ENCODE results near the gene SCUBE2. TPM values are rescaled to one million over a fixed set of nuclear protein-coding genes. Genes with fewer than 3 reads are reported as not detected.
"Not testable (repeated sequence)": the region's sequence is repeated elsewhere in the genome, so short reads cannot be mapped to it uniquely, and the experiment has no call there.

SCUBE2 gene
- total RNA-seq, 1 donor from 2014 or later = 29.2 TPM

DNA sequence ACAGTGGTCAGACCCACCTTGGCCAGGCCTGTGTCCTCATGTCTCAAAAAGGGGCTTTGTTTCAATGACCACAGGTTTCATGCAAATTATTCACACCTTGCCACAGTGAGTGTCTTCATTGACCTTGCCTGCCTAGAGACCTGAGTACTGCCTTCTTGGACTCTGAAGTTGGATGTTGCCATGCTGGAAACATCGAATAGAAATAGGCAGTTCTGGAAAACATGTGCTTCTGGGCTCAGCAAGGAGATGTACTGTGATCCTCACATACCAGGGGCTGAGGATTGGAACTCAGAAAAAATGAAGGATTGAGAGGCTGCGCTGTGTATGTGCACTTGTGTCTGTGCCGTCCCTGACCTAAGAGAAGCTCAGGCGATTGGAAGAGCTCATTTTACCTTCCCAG is 78.0 kb downstream of the SCUBE2 start:
- DNase-seq (ENCODE audit: low spot score) = no peak

- not testable (repeated sequence) for DNase-seq (ENCODE audit: low spot score)
Observed at GRCh38 chr11:9009538-9009937, 81.9 kb downstream of the SCUBE2 start.

DNA sequence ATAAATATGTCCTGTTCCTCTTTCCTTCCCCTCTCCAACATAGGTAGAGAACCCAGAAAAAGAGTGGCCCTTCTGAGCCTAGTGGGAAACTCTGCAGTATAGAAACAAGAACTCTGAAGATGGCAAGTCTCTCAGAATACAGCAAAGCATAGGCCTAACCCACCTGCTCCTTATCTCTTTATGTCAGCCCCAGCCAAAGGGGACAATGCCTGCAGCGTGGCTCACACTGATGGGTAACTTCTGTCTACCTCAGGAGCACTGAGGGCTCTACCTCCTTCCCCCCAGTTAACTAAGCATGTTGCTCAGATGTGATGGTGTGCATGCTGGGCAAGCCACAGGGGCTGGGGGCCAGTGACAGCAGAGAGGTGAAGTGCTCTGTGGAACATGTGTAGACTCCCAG is 82.7 kb downstream of the SCUBE2 start:
- DNase-seq (ENCODE audit: low spot score) = no peak

DNA sequence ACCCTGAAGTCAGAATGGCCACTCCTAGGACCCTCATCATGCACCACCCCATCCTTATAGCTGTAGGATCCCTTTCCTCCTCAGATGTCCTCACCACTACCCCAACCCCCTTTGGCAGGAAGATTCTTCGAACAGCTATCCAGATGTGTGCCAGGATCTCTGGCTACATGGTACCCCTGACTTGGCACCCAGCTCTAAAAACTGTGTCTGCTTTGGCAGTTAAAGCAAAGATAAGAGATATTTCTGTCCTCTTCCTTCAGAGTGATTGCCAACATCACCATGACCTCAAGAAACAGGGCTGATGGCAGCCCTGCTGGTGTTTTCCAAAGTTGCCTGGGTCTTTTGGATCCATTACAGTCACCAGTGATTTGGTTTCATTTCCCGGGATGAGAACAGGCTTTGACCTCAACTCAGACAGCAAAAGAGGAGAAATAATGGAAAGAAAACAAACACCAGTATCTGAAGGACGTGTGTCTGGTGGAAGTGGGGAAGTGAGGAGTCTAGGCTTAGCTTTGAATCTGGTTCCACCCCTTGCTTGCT is 83.3 kb downstream of the SCUBE2 start:
- DNase-seq (ENCODE audit: low spot score) = no peak

GRCh38 chr11:9005087-9005486 is 86.3 kb downstream of the SCUBE2 start:
- DNase-seq (ENCODE audit: low spot score) = no peak

DNA sequence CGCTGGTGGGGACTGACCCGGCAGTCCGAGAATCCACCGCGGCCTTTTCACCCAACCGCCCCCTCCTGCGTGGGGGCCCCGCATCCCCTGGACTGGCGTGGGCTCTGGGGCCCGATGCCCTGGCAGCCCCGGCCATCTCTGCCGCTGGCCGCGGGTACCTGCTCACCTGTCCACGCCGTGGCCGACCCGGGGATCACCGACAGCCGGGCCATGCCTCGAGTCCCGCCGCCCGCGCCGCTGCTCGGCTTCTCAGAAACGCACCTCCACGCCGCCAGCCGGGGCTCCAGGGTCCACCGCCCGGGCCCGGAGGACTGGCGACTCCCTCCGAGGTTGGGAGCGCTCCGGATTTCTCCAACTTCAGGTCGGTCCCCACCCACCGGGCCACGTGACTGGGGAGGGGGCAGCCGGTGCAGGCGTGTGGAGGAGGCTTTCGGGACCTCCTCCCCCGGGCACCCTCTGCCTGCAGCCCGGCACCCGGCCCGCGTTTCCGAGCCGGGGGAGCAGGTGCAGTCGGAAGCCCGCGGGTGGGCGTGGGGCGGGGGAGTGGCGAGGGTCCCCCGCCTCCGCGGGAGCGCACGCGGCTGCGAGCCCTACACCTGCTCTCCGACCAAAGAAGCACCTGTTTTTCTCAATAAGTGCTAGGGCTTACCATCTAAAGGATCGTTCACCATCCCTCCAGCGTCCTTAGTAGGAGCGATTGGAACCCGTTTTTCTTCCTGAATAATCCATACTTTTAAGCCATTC is 87.0 kb downstream of the SCUBE2 start:
- DNase-seq (ENCODE audit: low spot score) = peak; percentile 89

DNA sequence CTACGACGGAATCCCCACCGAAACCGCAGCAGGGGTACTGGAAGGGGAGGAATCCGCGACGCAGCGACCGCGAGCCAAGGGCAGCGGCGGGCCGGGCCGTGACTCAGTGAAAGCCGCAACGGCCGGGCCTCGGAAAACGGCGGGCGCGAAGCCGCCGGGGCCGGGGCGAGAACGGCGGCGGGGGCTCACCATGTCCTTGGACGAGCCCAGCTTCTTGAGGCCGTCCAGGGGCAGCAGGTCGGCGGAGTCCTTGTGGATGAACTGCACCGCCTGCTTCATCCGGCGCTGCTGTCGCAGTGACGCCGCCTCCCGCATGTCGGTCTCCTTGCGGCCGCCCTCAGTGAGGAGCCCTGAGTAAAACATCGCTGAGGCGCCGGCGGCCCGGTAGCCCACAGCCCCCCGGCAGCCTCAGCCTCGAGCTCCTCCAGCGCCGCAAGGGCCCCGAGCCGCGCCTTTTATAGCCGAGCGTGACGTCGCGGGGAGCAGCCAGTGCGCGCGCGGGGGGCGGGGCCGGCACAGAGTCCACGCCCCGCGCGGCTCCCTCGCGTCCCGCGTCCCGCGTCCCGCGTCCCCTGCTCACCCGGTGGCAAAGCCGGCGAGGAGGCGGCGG is 87.7 kb downstream of the SCUBE2 start, which contains the start of gene NRIP3:
NRIP3 (minus strand) TSS at position 429 of the 610 bp plus-strand sequence; CDS start at position 363, 66 bp downstream.
- peak; percentile 93 for DNase-seq (ENCODE audit: low spot score)

- no peak for DNase-seq (ENCODE audit: low spot score)
Observed at GRCh38 chr11:9002920-9003572, 88.4 kb downstream of the SCUBE2 start.

DNA sequence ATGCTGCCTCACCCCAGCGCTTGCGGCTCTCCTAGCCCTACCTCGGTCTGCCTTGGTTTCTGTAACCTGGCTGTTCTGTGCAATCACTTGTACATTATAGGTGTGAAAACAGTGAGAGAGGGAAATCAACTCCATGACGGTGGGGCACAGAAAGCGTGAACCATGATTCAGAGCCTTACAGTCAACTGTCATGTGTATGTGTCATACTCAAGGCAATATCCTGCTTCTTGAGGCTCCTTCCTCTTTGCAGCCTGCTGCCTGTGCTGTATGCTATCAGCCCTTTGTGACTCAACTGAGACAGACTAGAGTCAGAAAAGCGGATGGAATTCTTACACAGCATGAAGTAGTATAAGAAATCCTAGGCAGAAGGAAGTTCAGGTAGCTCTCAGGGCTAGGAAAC is 89.7 kb downstream of the SCUBE2 start:
- no peak for DNase-seq (ENCODE audit: low spot score)

DNA sequence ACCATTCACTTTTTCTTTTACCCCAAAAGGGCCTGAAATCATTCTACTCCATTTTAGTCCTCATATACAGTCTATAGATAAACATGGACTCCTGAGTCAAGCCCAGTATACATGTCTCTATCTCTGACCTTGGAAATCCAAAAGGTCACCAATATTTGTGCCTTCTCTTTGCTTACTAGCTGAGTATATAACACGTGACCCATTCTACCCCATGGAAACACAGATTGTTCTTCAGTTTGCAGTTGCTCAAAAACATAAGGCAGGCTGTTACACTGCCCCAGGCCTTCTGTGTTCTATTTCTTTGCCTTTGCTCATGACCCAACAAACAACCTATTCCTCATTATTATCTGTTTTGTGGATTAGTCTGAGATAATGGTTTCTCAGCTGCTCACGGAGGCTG is 93.4 kb downstream of the SCUBE2 start:
- no peak for DNase-seq (ENCODE audit: low spot score)

DNA sequence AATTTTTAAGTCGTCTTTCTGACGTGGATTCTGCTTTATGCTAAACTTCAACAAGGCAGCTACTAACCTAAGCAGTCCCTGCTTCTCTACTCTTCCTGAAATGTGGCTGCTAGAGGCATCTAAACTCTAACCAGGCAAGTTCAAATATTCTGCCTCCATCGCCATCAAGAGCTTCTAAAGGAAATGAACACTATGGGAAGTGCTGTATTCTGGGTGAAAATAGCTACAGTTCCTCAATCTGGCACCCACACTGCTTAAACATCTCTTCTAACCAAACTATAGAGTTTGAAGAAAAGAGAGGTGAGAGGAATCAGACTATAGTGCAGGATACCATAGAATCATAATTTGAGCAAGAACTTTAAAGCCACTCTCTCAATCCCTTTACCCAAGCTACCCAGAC is 93.9 kb downstream of the SCUBE2 start:
- no peak for DNase-seq (ENCODE audit: low spot score)

DNA sequence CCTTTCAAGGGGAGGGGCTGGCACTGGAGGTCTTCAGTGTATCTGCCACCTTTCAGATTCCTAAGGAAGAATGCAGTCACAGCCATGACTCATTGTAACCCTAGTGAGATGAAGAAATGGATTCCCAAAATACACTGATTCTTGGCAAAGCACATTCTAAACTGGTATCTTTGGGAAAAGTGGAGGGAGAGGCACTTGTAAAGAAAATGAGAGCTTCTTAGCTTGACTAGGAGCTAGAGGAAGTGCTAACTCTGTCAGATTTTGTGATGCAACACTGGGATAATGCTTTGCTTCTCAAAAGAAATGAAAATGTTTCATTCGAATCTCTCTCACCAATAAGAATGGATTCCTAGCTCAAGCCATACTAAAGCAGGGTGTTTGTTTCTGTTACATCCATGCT is 101.9 kb downstream of the SCUBE2 start:
- no peak for DNase-seq (ENCODE audit: low spot score)

- DNase-seq (ENCODE audit: low spot score) = no peak
Observed at GRCh38 chr11:8988329-8989234, 102.8 kb downstream of the SCUBE2 start.

- no peak for DNase-seq (ENCODE audit: low spot score)
Observed at GRCh38 chr11:8987446-8987845, 104.0 kb downstream of the SCUBE2 start.

GRCh38 chr11:8986772-8987171 is 104.6 kb downstream of the SCUBE2 start:
- DNase-seq (ENCODE audit: low spot score) = not testable (repeated sequence)

- DNase-seq (ENCODE audit: low spot score) = no peak
Observed at GRCh38 chr11:8985462-8985861, 105.9 kb downstream of the SCUBE2 start.

- no peak for DNase-seq (ENCODE audit: low spot score)
Observed at GRCh38 chr11:8983552-8983951, 107.8 kb downstream of the SCUBE2 start.

GRCh38 chr11:8980485-8980884 is 110.9 kb downstream of the SCUBE2 start:
- DNase-seq (ENCODE audit: low spot score) = no peak

- not testable (repeated sequence) for DNase-seq (ENCODE audit: low spot score)
Observed at GRCh38 chr11:8979365-8979764, 112.0 kb downstream of the SCUBE2 start.

- no peak for DNase-seq (ENCODE audit: low spot score)
Observed at GRCh38 chr11:8973121-8973520, 118.3 kb downstream of the SCUBE2 start.

- no peak for DNase-seq (ENCODE audit: low spot score)
Observed at GRCh38 chr11:8971924-8972316, 119.5 kb downstream of the SCUBE2 start.
